IMR-90 (cell line): ENCODE results near the gene NECAB2. TPM values are rescaled to one million over a fixed set of nuclear protein-coding genes. Genes with fewer than 3 reads are reported as not detected.

Experiments used
- ATAC-seq: fragments of 200-7000 bp; cut with Tn5 transposase; 2 replicates; pipeline ENCODE4 v1.9.1; 2020; ENCODE audit warnings: low read depth, mild to moderate bottlenecking, moderate library complexity
- BruUV-seq: library from RNA; stranded (reverse); fragments of 400-500 nt; replicated peaks from 2 replicates; lab custom pipeline; 2021; lab: Mats Ljungman, UMichigan
- CTCF ChIA-PET: fragments of 300-600 bp; formaldehyde crosslinking; extraction: SDS; loops from one replicate; lab custom pipeline; 2021; ENCODE audit warnings: antibody characterized with exemption; lab: Yijun Ruan, JAX
- POLR2A ChIA-PET: fragments of 300-600 bp; sonication (Branson Sonifier 250); formaldehyde crosslinking; loops from one replicate; lab custom pipeline; 2022; ENCODE audit warnings: antibody characterized with exemption; ENCODE audit not compliant: unreplicated experiment; lab: Charles Lee
- DNase-seq: peaks from one replicate; pipeline ENCODE4 v3.0.0; 2013
- H2AFZ ChIP-seq: replicated peaks from 2 replicates; pipeline ENCODE3; 2013; ENCODE audit warnings: low read length, mild to moderate bottlenecking; ENCODE audit not compliant: poor library complexity
- H2AK5ac ChIP-seq: 2 replicates; pipeline ENCODE4 v1.6.1; 2013; ENCODE audit warnings: low read depth, low read length, inconsistent platforms
- H2AK9ac ChIP-seq: replicated peaks from 2 replicates; pipeline ENCODE3; 2013; ENCODE audit warnings: mild to moderate bottlenecking, low read depth, low read length, moderate library complexity; ENCODE audit not compliant: poor library complexity
- H2BK120ac ChIP-seq: 2 replicates; pipeline ENCODE4 v1.6.1; 2013; ENCODE audit warnings: low read depth, low read length, inconsistent platforms
- H2BK15ac ChIP-seq: 3 replicates; pipeline ENCODE4 v1.6.1; 2013; ENCODE audit warnings: low read depth, low read length, inconsistent platforms
- H2BK20ac ChIP-seq: 2 replicates; pipeline ENCODE4 v1.6.1; 2013; ENCODE audit warnings: low read depth, mild to moderate bottlenecking, inconsistent platforms, low read length, moderate library complexity
- H2BK5ac ChIP-seq: 2 replicates; pipeline ENCODE4 v1.6.1; 2013; ENCODE audit warnings: mild to moderate bottlenecking, low read depth, low read length, inconsistent platforms; ENCODE audit not compliant: poor library complexity, severe bottlenecking
- H3K14ac ChIP-seq: replicated peaks from 2 replicates; pipeline ENCODE4 v1.6.1; 2013; ENCODE audit warnings: low read depth, low read length, inconsistent platforms
- H3K18ac ChIP-seq: 2 replicates; pipeline ENCODE4 v1.6.1; 2013; ENCODE audit warnings: low read depth, low read length, control low read depth
- H3K23ac ChIP-seq: 2 replicates; pipeline ENCODE4 v1.6.1; 2013; ENCODE audit warnings: low read depth, low read length, inconsistent platforms
- H3K27ac ChIP-seq: 2 replicates; pipeline ENCODE4 v1.5.1; 2013; ENCODE audit warnings: mild to moderate bottlenecking, control low read depth, low read length; ENCODE audit not compliant: insufficient read depth
- H3K27me3 ChIP-seq: 2 replicates; pipeline ENCODE4 v1.6.1; 2013; ENCODE audit warnings: low read length; ENCODE audit not compliant: control insufficient read depth, insufficient read depth
- H3K36me3 ChIP-seq: 2 replicates; pipeline ENCODE4 v1.6.1; 2013; ENCODE audit warnings: low read length, mixed read lengths; ENCODE audit not compliant: control insufficient read depth, insufficient read depth
- H3K4ac ChIP-seq: 2 replicates; pipeline ENCODE4 v1.6.1; 2013; ENCODE audit warnings: low read depth, low read length, inconsistent platforms
- H3K4me1 ChIP-seq: 2 replicates; pipeline ENCODE4 v1.6.1; 2013; ENCODE audit warnings: low read length, mixed read lengths; ENCODE audit not compliant: control insufficient read depth, insufficient read depth
- H3K4me2 ChIP-seq: 2 replicates; pipeline ENCODE4 v1.6.1; 2013; ENCODE audit warnings: low read depth, mild to moderate bottlenecking, control low read depth, low read length, moderate library complexity
- H3K4me3 ChIP-seq: 2 replicates; pipeline ENCODE4 v1.5.1; 2013; ENCODE audit warnings: low read depth, mild to moderate bottlenecking, control low read depth, low read length, moderate library complexity; ENCODE audit not compliant: insufficient read depth
- H3K56ac ChIP-seq: 2 replicates; pipeline ENCODE4 v1.6.1; 2013; ENCODE audit warnings: low read length, inconsistent platforms; ENCODE audit not compliant: insufficient read depth; ENCODE audit errors: extremely low read depth
- H3K79me1 ChIP-seq, 2 experiments: 2 replicates each; pipeline ENCODE4 v1.6.1; 2013; ENCODE audit warnings: low read length in 2 of 2, inconsistent platforms in 1 of 2, low read depth in 1 of 2
- H3K9ac ChIP-seq: 2 replicates; pipeline ENCODE4 v1.6.1; 2013; ENCODE audit warnings: low read depth, low read length, control low read depth
- H3K9me1 ChIP-seq: 2 replicates; pipeline ENCODE4 v1.6.1; 2013; ENCODE audit warnings: low read length, inconsistent platforms; ENCODE audit not compliant: insufficient read depth
- H3K9me3 ChIP-seq: 2 replicates; pipeline ENCODE4 v1.6.1; 2013; ENCODE audit warnings: low read length; ENCODE audit not compliant: control insufficient read depth, insufficient read depth
- H4K20me1 ChIP-seq: 2 replicates; pipeline ENCODE4 v1.6.1; 2013; ENCODE audit warnings: low read length, inconsistent platforms; ENCODE audit not compliant: insufficient read depth
- H4K5ac ChIP-seq: 2 replicates; pipeline ENCODE4 v1.6.1; 2013; ENCODE audit warnings: mild to moderate bottlenecking, low read depth, low read length, control low read depth
- H4K8ac ChIP-seq, 2 experiments: 2 replicates each; pipeline ENCODE4 v1.6.1; 2013; ENCODE audit warnings: low read depth in 2 of 2, low read length in 2 of 2, control low read depth in 1 of 2, inconsistent platforms in 1 of 2
- H4K91ac ChIP-seq: 2 replicates; pipeline ENCODE4 v1.6.1; 2013; ENCODE audit warnings: low read depth, low read length, inconsistent platforms; ENCODE audit not compliant: insufficient read depth
- BHLHE40 ChIP-seq: fragments of 150-350 bp; IDR thresholded peaks from 2 replicates; pipeline ENCODE4 v1.6.1; 2016; ENCODE audit warnings: mild to moderate bottlenecking, low read depth, low read length
- MXI1 ChIP-seq: IDR thresholded peaks from 2 replicates; pipeline ENCODE4 v1.6.1; 2012; ENCODE audit warnings: low read depth, mild to moderate bottlenecking, low read length, moderate library complexity, borderline replicate concordance
- WGBS, 2 experiments: methylation state at CpG; one replicate each; pipeline versions ENCODE4 v1.1.5 to v1.1.7; 2013; ENCODE audit warnings: missing lambda C conversion rate in 2 of 2; ENCODE audit not compliant: insufficient read length in 1 of 2; ENCODE audit errors: extremely low coverage in 2 of 2; 5-methylcytosine and 5-hydroxymethylcytosine counted together
- dilution Hi-C: fragments of 300-500 bp; cut with HindIII; formaldehyde crosslinking; loops from one replicate; pipeline ENCODE4 v1.14.3; 2018; ENCODE audit warnings: low sequenced_read_pairs; ENCODE audit not compliant: unreplicated experiment
- in situ Hi-C: fragments of 300-500 bp; cut with MboI; formaldehyde crosslinking; loops from 3 replicates; pipeline ENCODE4 v1.14.3; 2019; ENCODE audit warnings: low sequenced_read_pairs, inconsistent platforms, mixed read lengths
- intact Hi-C: fragments of 100-400 bp; cut with micrococcal nuclease; formaldehyde crosslinking; loops from 2 replicates; pipeline ENCODE4 v1.10.0; 2022
- polyA plus RNA-seq, 3 experiments: library from polyadenylated mRNA; depleted of rRNA; stranded (reverse); fragments of >200 nt; gene quantifications; 2 replicates each; pipeline ENCODE4 v1.2.3, GENCODE V29; 2012; ENCODE audit warnings: low replicate concordance in 1 of 3
- total RNA-seq: library from RNA; depleted of rRNA; stranded (reverse); fragments of >200 nt; gene quantifications from 2 replicates; pipeline ENCODE4 v1.2.3, GENCODE V29; 2012

NECAB2 gene
- total and polyA plus RNA-seq, 2 of the 4 experiments (the other 2 are of a cell fraction) = 0.27 TPM; not detected in 1

DNA sequence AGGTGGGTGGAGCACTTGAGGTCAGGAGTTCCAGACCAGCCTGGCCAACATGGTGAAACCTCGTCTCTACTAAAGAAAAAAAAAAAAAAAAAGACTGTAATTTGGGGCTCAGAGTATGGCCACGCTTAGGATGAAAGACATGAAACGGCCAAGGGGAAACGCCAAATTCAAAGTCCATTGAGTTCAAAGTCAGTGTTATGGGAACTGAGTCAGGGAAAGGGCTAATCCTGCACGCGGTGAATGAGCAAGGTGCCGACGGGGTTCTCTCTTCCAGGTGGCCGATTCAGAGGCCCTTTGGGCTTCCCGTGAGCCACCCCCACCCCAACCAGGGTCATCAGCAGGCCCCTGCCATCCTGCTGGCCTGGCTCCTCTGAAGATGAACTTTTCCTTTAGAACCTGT lies 22.5 kb upstream of the NECAB2 start:
- Histone ChIP-seq H3K4me3 (no peak overlapping the region), H3K27ac (no peak overlapping the region), H3K79me1 (no peaks in the 10 kb centered on the region), H2BK5ac (no peak overlapping the region), H3K4ac (no peak overlapping the region), H3K14ac (no peak overlapping the region), H4K91ac (no peak overlapping the region), H2BK120ac (no peak overlapping the region), H3K9me1 (peaks cover 3% of the 10 kb centered on the region), H3K23ac (no peak overlapping the region), H3K9ac (no peak overlapping the region), H3K56ac (no peak overlapping the region), H3K36me3 (no peaks in the 10 kb centered on the region), H3K18ac (no peak overlapping the region), H4K20me1 (no peaks in the 10 kb centered on the region), H4K5ac (no peak overlapping the region), H3K9me3 (no peaks in the 10 kb centered on the region), H3K27me3 (no peaks in the 10 kb centered on the region), H2AFZ (no peak overlapping the region), H2BK15ac (no peak overlapping the region), H2BK20ac (no peak overlapping the region), H4K8ac (no peak overlapping the region), H3K4me2 (no peak overlapping the region), H3K4me1 (no peaks in the 10 kb centered on the region), H2AK9ac (no peak overlapping the region), H2AK5ac (no peak overlapping the region)
- dilution Hi-C loops (no loop called here), intact Hi-C loops (no loop called here), in situ Hi-C loops (no loop called here)
- 85% methylated on average over 4 of the region's 10 CpGs; no CpG with 5 or more reads in 1 of the 2 experiments for WGBS, 2 experiments
- BruUV-seq = no TSS peak
- CTCF ChIA-PET = no interaction called here
- POLR2A ChIA-PET = no interaction called here
- DNase-seq (no peak), ATAC-seq (no peak)
- TF ChIP-seq BHLHE40 = no peak
- no peak for TF ChIP-seq MXI1
